GM21367 (cell line): ENCODE results near the gene CYP2F1.
"Not testable (repeated sequence)": the region's sequence is repeated elsewhere in the genome, so short reads cannot be mapped to it uniquely, and the experiment has no call there.

Experiments
- ATAC-seq: cut with Tn5 transposase; IDR thresholded peaks from one replicate; pipeline ENCODE4 v1.9.1; 2021; ENCODE audit not compliant: unreplicated experiment

The CYP2F1 gene, protein sequence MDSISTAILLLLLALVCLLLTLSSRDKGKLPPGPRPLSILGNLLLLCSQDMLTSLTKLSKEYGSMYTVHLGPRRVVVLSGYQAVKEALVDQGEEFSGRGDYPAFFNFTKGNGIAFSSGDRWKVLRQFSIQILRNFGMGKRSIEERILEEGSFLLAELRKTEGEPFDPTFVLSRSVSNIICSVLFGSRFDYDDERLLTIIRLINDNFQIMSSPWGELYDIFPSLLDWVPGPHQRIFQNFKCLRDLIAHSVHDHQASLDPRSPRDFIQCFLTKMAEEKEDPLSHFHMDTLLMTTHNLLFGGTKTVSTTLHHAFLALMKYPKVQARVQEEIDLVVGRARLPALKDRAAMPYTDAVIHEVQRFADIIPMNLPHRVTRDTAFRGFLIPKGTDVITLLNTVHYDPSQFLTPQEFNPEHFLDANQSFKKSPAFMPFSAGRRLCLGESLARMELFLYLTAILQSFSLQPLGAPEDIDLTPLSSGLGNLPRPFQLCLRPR

DNA sequence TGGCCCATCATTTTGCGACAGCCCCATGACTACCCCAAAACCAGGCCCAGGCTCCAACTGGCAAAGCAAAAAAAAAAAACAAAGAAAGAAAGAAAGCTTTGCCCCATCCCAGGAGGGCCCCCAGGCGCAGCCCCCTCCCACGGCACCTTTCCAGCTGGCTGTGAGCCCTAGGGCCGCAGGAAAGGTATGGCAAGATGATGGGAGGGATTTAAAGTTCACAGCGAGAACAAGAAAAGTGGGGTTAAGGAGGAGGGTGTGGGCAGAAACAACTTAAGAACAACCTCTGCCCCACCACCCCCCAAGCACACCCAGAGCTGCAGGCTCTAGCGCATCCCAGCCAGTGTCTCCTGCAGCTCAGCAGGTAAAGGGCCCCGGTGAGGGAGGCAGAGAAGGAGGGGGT lies at the start of gene CYP2F1:
Gene CYP2F1 (plus strand): TSS at position 301 of the 400 bp plus-strand sequence. CDS start 1,757 bp downstream, outside the sequence.
- no peak for ATAC-seq

DNA sequence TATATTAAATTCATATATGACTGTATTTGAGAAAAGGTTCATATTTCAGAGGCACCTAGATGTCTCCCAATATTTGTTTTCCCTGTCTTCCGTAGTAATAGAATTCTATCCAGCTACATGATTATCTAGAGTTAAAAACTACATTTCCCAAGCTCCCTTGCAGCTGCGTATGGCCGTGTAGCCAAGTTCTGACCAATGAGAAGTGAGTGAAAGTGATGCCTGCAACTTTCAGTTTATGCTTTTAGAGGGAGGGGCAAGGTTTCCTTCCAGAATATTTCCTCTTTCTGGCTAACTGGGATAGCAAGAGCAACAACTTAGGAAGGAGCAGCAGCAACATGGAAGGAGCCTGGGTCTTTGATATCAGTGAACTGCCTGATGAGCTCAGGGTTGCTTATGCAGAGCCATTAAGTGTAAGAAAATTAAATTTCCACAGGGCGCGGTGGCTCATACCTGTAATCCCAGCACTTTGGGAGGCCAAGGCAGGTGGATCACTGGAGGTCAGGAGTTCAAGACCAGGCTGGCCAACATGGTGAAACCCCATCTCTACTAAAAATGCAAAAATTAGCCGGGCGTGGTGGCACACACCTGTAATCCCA lies 49.2 kb upstream of the CYP2F1 start:
- ATAC-seq: no peak

DNA sequence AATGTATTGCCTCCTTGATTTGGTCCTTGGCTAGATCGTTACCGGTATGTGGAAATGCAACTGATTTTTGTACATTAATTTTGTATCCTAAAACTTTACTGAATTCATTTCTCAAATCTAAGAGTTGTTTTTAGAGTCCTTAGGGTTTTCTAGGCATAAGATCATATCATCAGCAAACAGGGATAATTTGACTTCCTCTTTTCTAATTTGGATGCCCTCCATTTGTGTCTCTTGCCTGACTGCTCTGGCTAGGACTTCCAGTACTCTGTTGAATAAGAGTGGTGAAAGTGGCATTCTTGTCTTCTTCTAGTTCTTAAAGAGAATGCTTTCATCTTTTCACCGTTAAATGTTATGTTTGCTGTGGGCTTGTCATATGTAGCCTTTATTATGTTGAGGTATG lies 37.9 kb upstream of the CYP2F1 start:
- ATAC-seq: no peak

DNA sequence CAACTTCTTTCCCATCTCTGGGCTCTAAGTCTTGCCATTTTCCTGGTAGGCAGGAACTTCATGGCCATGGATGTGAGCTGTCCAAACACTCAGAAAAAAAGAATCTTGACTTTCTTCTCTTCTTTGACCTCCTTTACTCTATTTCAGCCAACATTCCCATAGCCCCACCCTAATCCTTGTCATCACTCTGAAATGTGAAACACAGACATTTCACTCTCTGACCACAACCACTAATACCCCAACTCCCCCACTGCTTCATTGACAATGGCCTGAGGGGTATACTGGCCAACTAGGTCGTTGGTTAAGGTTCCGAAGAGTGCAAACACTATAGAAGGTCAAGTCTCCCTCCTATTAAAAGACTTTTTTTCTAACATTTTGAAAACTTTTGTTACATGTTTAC lies 30.7 kb upstream of the CYP2F1 start:
- no peak for ATAC-seq

DNA sequence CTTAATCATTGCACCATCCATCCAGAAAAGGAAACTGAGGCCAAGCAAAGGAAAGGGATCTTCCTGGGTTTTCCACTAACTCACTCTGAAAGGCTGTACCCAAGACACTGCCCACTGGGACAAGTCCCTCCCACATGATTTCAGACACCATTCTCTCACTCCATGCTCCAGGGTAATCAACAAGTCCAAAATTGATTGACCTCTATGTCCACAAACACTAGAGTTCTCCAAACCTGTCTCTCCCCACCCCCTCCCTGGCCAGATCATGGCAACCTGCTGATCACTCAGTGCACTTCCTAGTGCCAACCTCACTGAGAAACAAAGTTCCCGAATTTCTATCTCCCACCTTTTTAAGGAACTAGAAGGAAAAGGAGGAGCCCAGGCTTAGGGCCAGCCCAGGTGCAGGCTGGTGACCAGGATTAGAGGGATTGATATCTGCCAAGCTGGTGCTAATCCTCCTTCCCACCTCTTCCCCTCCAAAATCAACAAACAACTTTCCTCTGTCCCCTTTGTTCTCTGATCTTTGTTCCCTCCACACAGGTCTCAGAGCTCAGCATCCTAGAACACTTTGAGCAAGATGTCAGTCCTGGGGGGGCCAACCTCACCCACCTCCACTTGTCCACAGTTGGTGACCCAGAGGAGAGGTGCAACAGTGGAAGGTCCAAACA lies 28.4 kb upstream of the CYP2F1 start:
- ATAC-seq: no peak

DNA sequence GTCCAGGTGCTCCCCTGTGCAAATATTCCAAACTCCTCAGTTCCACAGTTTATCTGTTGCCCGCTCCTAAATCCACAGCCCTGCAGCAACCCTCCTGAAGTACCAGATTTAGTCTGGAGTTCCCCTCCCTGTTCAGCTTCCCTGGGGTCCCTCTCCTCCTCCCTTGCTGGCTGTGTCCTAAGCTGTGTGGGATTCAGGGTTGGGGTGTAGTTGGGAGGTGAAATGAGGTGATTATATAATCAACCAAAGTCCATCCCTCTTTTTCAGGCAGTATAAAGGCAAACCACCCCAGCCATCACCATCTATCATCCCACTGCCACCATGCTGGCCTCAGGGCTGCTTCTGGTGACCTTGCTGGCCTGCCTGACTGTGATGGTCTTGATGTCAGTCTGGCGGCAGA lies 26.1 kb upstream of the CYP2F1 start, which contains the start of gene CYP2A13:
Gene CYP2A13 (plus strand): TSS at position 301 of the 400 bp plus-strand sequence. CDS start 21 bp downstream, at position 322.
- no peak for ATAC-seq

DNA sequence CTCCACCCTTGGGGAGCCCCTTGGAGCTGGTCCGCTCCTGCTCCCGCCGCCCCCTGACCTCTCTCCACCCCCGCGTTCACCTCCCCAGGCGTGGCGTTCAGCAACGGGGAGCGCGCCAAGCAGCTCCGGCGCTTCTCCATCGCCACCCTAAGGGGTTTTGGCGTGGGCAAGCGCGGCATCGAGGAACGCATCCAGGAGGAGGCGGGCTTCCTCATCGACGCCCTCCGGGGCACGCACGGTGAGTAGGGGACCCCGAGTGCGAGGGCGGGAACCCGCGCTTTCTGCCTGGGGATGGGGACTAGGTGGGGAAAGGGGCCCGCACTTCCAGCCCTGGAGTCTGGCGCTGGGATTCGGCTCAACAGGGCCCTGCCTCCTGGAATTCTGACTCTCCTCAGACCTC lies 24.3 kb upstream of the CYP2F1 start:
- ATAC-seq: no peak

DNA sequence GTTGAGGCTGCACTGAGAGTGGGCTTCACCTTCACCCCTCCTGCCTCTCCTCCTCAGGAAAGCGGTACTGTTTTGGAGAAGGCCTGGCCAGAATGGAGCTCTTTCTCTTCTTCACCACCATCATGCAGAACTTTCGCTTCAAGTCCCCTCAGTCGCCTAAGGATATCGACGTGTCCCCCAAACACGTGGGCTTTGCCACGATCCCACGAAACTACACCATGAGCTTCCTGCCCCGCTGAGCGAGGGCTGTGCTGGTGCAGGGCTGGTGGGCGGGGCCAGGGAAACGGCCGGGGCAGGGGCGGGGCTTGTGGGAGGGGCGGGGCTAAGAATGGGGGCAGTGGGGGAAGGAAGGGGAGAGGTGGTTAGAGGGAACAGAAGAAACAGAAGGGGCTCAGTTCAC lies 18.5 kb upstream of the CYP2F1 start:
- ATAC-seq: no peak

DNA sequence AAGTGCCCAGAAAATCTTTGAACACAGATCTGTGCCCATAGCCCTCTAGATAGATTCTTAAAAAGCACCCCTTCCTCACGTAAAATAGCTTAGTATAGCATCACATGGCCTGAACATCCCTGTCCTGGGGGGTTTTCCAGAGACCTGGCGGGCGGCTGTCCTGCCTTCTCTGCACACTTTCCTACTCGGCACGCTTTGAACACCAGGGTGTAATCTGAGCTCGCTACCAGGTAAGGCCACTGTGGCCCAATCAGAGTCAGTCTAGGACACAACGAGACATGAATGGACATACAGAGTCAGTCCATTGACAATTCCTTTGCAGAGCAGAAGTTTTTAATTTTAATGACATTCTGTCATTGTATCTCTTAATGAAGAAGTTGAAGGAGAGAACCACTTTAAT lies 17.9 kb upstream of the CYP2F1 start:
- ATAC-seq: no peak

DNA sequence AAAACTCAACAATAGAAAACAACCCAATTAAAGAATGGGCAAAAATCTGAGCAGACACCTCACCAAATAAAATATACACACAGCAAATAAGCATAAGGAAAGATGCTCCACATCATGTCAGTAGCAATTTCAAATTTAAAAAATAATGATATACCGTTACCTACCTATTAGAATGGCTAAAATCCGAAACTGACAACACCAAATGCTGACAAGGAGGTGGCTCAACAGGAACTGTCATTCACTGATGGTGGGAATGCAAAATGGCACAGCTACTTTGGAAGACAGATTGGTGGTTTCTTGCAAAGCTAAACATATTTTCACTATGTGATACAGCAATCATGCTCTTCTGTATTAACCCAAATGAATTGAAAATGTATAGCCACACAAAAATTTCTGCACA lies 16.9 kb upstream of the CYP2F1 start:
- ATAC-seq: no peak

DNA sequence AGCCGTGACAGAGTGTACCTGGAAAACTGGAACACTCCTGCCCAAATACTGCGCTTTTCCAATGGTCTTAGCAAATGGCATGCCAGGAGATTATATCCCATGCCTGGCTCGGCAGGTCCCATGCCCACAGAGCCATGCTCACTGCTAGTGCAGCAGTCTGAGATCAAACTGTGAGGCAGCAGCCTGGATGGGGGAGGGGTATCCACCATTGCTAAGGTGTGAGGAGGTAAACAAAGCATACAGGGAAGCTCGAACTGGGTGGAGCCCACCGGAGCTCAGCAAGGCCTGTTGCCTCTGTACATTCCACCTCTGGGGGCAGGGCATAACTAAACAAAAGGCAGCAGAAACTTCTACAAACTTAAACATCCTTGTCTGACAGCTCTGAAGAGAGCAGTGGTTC lies 15.5 kb upstream of the CYP2F1 start:
- no peak for ATAC-seq

DNA sequence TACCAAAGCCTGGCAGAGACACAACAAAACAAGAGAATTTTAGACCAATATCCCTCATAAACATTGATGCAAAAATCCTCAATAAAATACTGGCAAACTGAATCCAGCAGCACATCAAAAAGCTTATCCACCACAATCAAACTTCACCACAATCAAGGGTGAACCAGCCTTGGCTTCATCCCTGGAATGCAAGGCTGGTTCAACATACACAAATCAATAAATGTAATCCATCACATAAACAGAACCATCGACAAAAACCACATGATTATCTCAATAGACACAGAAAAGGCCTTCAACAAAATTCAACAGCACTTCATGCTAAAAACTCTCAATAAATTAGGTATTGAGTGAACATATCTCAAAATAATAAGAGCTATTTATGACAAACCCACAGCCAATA lies 12.0 kb upstream of the CYP2F1 start:
- not testable (repeated sequence) for ATAC-seq

DNA sequence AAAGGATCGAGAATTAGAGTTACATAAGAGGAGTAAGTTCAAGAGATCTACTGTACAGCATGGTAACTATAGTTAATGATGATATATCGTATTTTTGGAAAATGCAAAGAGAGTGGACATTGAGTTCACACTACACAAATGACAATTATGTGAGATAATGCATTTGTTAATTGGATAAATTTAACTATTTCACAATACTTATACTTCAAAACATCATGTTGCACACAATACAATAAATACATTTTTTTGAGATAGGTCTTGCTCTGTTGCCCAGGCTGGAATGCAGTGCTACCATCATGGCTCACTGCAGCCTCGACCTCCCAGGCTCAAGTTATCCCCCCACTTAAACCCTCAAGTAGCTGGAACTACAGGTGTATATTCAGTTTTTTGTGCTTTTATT lies 8.1 kb upstream of the CYP2F1 start:
- no peak for ATAC-seq

DNA sequence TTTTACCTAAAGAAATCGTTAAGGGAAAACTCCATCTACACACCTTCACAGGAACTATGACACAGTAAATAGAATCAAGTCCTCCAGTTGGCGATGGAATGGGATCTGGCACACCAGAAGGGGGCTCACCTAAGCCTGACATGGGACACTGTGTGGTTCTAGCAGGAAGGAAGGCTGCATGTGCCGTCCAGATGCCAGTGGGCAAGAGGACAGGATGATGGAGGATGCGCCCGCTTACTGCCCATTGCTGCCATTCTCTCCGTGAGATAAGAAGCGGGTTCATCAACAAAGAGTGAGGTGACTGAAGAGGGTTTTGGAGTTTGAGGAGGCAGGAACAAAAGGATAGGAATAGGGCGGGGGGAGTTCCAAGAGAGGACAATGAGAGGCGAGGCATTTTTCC lies 2.9 kb upstream of the CYP2F1 start:
- no peak for ATAC-seq

DNA sequence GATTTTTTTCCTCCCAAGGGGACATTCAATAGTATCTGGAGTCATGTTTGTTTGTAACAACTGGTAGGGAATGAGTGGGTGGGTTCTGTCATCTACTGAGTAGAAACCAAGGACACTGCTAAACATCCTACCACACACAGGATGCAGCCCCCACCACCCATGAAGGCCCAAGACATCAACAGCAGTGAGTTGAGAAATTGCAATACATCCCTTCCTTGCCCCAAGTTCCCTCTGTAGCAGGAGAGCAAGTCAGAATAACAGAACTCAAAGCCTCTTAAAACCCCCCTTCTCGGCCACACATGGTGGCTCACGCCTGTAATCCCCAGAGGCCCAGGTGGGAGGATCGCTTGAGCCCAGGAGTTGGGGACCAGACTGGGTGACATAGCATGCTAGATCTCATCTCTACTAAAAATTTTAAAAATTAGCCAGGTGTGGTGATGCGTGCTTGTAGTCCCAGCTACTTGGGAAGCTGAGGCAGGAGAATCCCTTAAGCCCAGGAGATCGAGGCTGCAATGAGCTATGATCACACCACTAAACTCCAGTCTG lies 2.4 kb upstream of the CYP2F1 start:
- no peak for ATAC-seq

DNA sequence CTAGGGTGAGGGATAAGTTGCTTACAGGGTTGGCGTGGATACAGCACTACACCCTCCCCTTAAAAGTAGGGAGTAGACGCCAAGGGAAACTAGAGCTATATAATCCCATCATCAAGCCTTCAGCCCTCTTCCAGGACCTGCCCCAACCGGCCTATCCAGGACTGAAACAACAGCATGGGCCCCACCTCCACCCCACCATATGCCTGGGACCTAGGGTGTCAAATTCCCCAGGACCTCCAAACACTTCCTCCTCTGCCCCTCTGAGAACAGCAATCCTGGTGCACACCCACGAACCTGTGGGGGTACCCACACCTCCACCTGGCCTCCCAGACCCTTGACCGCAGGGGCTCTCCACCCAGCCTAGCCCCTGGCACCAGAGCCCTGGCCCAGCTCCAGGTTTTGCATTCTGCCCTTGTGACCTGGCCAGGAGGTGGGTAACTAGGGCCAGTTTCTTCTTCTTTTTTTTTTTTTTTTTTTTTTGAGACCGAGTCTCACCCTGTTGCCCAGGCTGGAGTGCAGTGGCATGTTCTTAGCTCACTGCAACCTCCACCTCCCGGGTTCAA lies 1.4 kb upstream of the CYP2F1 start:
- ATAC-seq: no peak

DNA sequence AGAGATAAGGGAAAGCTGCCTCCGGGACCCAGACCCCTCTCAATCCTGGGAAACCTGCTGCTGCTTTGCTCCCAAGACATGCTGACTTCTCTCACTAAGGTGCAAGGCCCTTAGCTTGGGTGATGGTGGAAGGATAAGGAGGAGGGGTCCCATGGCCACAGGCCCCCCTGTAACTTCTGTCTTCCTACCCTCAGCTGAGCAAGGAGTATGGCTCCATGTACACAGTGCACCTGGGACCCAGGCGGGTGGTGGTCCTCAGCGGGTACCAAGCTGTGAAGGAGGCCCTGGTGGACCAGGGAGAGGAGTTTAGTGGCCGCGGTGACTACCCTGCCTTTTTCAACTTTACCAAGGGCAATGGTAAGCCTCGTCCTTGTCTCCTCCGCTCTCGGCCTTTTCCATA lies 2.0 kb downstream of the CYP2F1 start:
- no peak for ATAC-seq

DNA sequence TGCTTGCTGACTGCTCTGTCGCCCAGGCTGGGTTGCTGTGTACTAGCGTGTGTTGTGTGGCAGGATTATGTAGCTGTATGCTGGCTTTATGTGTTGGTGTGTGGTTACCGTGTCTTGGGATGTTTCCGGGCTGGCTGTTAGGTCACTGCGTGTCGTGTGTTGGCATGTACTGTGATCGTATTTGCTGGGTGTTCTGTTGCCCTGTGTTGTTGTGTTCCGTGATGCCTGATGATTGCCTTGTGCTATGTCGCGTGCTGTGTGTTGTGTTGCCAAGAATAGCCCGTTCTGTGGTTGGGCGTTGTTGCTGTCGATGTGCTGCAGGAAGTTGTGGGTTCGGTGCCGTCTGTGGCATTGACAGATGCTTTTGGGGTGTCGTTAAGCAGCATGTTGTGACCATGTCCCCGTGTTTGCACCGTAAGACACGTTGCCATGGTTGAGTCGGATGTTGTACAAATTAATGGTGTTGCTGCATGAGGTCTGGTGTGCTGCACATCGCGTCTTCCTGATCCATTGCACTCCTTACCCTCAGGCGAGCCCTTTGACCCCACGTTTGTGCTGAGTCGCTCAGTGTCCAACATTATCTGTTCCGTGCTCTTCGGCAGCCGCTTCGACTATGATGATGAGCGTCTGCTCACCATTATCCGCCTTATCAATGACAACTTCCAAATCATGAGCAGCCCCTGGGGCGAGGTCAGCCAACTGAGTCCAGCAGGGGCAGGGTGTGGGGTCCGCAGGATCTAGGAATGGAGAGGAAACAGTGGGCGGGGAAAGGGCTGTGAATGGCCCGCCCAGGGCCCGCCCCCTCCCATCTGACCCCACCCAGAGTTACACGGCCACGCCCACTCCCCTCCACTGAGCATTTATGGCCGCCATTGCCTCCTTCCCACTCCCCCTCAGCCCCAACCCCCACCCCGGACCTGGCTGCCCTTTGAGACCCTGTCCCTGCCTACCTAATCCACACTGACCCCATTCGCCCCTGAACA lies 7.0 kb downstream of the CYP2F1 start:
- not testable (repeated sequence) for ATAC-seq

DNA sequence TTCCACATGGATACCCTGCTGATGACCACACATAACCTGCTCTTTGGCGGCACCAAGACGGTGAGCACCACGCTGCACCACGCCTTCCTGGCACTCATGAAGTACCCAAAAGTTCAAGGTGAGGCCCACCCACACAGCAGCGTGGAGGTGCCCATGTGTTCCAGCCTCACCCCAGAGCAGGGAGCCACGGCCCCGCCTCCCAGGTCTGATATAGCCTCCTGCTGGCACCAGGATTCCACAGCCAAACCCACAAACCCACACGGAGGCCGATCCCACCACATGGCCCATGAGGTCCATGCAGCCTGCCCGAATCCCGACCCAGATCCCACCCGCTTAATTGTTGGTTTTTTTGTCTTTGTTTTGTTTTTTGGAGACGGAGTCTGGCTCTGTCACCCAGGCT lies 8.6 kb downstream of the CYP2F1 start:
- ATAC-seq: not testable (repeated sequence)

DNA sequence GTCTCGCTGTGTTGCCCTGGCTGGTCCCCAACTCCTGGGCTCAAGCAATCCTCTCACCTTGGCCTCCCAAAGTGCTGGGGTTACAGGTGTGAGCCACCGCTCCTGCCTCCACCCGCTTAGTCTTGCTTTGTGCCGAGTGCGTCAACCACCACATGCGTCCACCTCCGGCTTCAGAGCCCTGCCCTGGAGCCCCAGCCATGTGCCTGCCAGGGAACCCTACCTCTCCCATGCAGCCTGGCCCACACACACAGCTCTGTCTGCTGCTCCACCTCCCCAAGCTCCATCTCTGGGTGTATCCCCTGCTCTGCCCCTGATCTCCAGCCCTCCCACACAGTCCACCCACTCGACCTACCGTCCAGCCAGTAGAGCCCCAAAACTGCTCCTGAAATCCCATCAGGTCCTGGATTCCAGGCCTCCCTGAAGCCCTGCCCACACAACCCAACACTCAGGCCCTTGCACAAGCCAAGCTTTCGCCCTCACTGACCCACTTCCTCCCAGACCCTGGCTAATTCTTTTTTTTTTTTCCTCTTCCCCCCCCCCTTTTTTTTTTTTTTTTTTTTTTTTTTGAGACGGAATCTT lies 9.6 kb downstream of the CYP2F1 start:
- no peak for ATAC-seq
